Measurements from ENCODE around the gene NUDT14. TPM values are rescaled to one million over a fixed set of nuclear protein-coding genes. Genes with fewer than 3 reads are reported as not detected.

Gene NUDT14
- total RNA-seq, 6 experiments from 2014 or later: 9.0 to 27.4 (median 11.4) TPM

GRCh38 chr14:105205673-105206208, 24.6 kb upstream of the NUDT14 start:
- intact Hi-C loops (cut with DNase I): loop anchor here in 1 of 2 donors (10.0 kb wide), 1 partner anchor 79 kb away; no protein-coding TSS in a partner anchor
- no peak for TF ChIP-seq CTCF (IDR thresholded peaks at IDR 0.05)
- no peak for TF ChIP-seq POLR2A (IDR thresholded peaks at IDR 0.05)
- ATAC-seq (peak in 1 of 4 donors; percentile 10), DNase-seq (no peak)
- H3K27ac ChIP-seq: peak overlapping the region in 1 of 3 donors; percentile 6
- H3K4me1 ChIP-seq: peaks cover 0 to 22% (median 8%) of the 10 kb centered on the region in 4 donors
- H3K27me3 ChIP-seq: no peaks in the 10 kb centered on the region
- 58% methylated on average over 4 of the region's 12 CpGs for WGBS (ENCODE audit: insufficient coverage, low coverage, low lambda C conversion rate, missing lambda C conversion rate)
- H3K9me3 ChIP-seq: no peaks in the 10 kb centered on the region
- no peak overlapping the region for H3K4me3 ChIP-seq
- peaks cover 0 to 8% (median 0%) of the 10 kb centered on the region in 4 donors for H3K36me3 ChIP-seq

GRCh38 chr14:105204931-105205672, 24.0 kb upstream of the NUDT14 start:
- H3K9me3 ChIP-seq: no peaks in the 10 kb centered on the region
- H3K4me1 ChIP-seq: peaks cover 0 to 22% (median 8%) of the 10 kb centered on the region in 4 donors
- TF ChIP-seq CTCF (IDR thresholded peaks at IDR 0.05) (no peak), POLR2A (IDR thresholded peaks at IDR 0.05) (no peak)
- H3K27me3 ChIP-seq: no peaks in the 10 kb centered on the region
- H3K4me3 ChIP-seq: no peak overlapping the region
- ATAC-seq (peak in 2 of 4 donors; percentile 0 to 4), DNase-seq (peak in 1 of 3 donors; percentile 36)
- peaks cover 0 to 8% (median 0%) of the 10 kb centered on the region in 4 donors for H3K36me3 ChIP-seq
- intact Hi-C loops (cut with DNase I): loop anchor here (5.0 to 10.0 kb wide), 2 partner anchors 80 to 147 kb away; no protein-coding TSS in a partner anchor
- 53% methylated on average over 3 of the region's 21 CpGs for WGBS (ENCODE audit: insufficient coverage, low coverage, low lambda C conversion rate, missing lambda C conversion rate)
- peak overlapping the region in 2 of 3 donors; percentile 6 to 24 for H3K27ac ChIP-seq

GRCh38 chr14:105204206-105204930, 23.3 kb upstream of the NUDT14 start:
- peak; percentile 80 to 90 (median 86) for ATAC-seq
- WGBS (ENCODE audit: insufficient coverage, low coverage, low lambda C conversion rate, missing lambda C conversion rate): 0% methylated on average over 1 of the region's 24 CpGs
- peaks cover 0 to 22% (median 8%) of the 10 kb centered on the region in 4 donors for H3K4me1 ChIP-seq

More at GRCh38 chr14:105204206-105204930, 23.3 kb upstream of the NUDT14 start:
- Histone ChIP-seq H3K27ac (peak overlapping the region in 2 of 3 donors; percentile 24 to 51), H3K27me3 (no peaks in the 10 kb centered on the region), H3K4me3 (no peak overlapping the region), H3K36me3 (peaks cover 0 to 1% (median 0%) of the 10 kb centered on the region in 4 donors), H3K9me3 (no peaks in the 10 kb centered on the region)
- intact Hi-C loops (cut with DNase I): loop anchor here (5.0 to 10.0 kb wide), 2 partner anchors 80 to 148 kb away; no protein-coding TSS in a partner anchor
- peak; percentile 93 to 96 (median 96) for DNase-seq
- TF ChIP-seq CTCF (IDR thresholded peaks at IDR 0.05): no peak
- TF ChIP-seq POLR2A (IDR thresholded peaks at IDR 0.05): no peak
